Airway epithelial cell (primary cell): ENCODE data around the gene KPNB1. TPM values are rescaled to one million over a fixed set of nuclear protein-coding genes. Genes with fewer than 3 reads are reported as not detected.

Experiments
- total RNA-seq: library from RNA; depleted of rRNA; stranded (reverse); fragments of >200 nt; gene quantifications from 2 replicates; pipeline ENCODE4 v1.2.3, GENCODE V29; 2015

KPNB1 gene
- total RNA-seq: 220 and 276 TPM in 2 replicates

GRCh38 chr17:47649153-47649971, at the start of gene KPNB1:
Gene KPNB1, plus strand, starts transcription at chr17:47649919. Its CDS starts 326 bp downstream, at chr17:47650245.

GRCh38 chr17:47693731-47694580, 44.2 kb downstream of the KPNB1 start, which contains the start of gene TBKBP1:
Gene TBKBP1, plus strand, starts transcription at chr17:47694161. Its CDS starts 1,952 bp downstream, at chr17:47696113.

GRCh38 chr17:47733047-47733673, 83.4 kb downstream of the KPNB1 start, which contains the start of gene TBX21:
Gene TBX21, plus strand, starts transcription at chr17:47733236. Its CDS starts 219 bp downstream, at chr17:47733455.

Other genes starting within 250 kb of the KPNB1 start
- 47.2 and 50.2 TPM in 2 replicates for gene NPEPPS, start 118.8 kb upstream of the KPNB1 start, total RNA-seq
- gene TBKBP1, start 44.2 kb downstream of the KPNB1 start, total RNA-seq: 6.3 and 7.1 TPM in 2 replicates
- not detected in 2 replicates for gene TBX21, start 83.3 kb downstream of the KPNB1 start, total RNA-seq
- gene OSBPL7, start 171.9 kb downstream of the KPNB1 start, total RNA-seq: 5.6 and 5.8 TPM in 2 replicates
- 40.1 and 47.5 TPM in 2 replicates for gene MRPL10, start 181.6 kb downstream of the KPNB1 start, total RNA-seq
- gene LRRC46, start 181.8 kb downstream of the KPNB1 start, total RNA-seq: 0.21 TPM in 1 of 2 replicates, not detected in the other
- gene SCRN2, start 191.4 kb downstream of the KPNB1 start, total RNA-seq: 25.4 and 36.1 TPM in 2 replicates
- gene SP6, start 201.2 kb downstream of the KPNB1 start, total RNA-seq: 5.2 and 7.1 TPM in 2 replicates
- gene SP2, start 246.3 kb downstream of the KPNB1 start, total RNA-seq: 3.1 and 10.2 TPM in 2 replicates